Tibial nerve (tissue), 4 donors: ENCODE measurements around the gene MALRD1. TPM values are rescaled to one million over a fixed set of nuclear protein-coding genes. Genes with fewer than 3 reads are reported as not detected.
A peak's percentile ranks its signal among the peaks of the same experiment; 100 is the strongest.

Source experiments
- DNase-seq, 2 donors: peaks; one replicate each; pipeline ENCODE4 v3.0.0-alpha.2; 2019; ENCODE audit warnings: low spot score in 2 of 2
- H3K27ac ChIP-seq, 4 donors: fragments of 200-600 bp; sonication (generic) in 3 of 4; one replicate each; pipeline ENCODE4 v1.5.1; 2017 to 2019; ENCODE audit warnings: mild to moderate bottlenecking in 1 of 4
- H3K27me3 ChIP-seq, 2 donors: fragments of 200-600 bp; sonication (generic) in 1 of 2; one replicate each; pipeline versions ENCODE4 v1.5.1 to v1.6.0; 2017 to 2019
- H3K36me3 ChIP-seq, 3 donors: fragments of 200-600 bp; sonication (generic); one replicate each; pipeline ENCODE4 v1.5.1; 2018 to 2019
- H3K4me1 ChIP-seq, 4 donors: fragments of 200-600 bp; sonication (generic) in 3 of 4; one replicate each; pipeline ENCODE4 v1.5.1; 2017 to 2019
- H3K4me3 ChIP-seq, 4 donors: fragments of 200-600 bp; sonication (generic) in 3 of 4; one replicate each; pipeline ENCODE4 v1.5.1; 2017 to 2019; ENCODE audit warnings: mild to moderate bottlenecking in 1 of 4, moderate library complexity in 1 of 4
- H3K9me3 ChIP-seq, 4 donors: fragments of 200-600 bp; sonication (generic) in 3 of 4; one replicate each; pipeline ENCODE4 v1.5.1; 2017 to 2019
- EP300 ChIP-seq, 2 donors: sonication (generic); formaldehyde crosslinking; IDR thresholded peaks; one replicate each; pipeline ENCODE4 v1.6.1; 2017; ENCODE audit warnings: antibody characterized with exemption in 2 of 2, mild to moderate bottlenecking in 1 of 2
- POLR2A ChIP-seq, 2 donors: fragments of 450-650 bp; IDR thresholded peaks; one replicate each; pipeline ENCODE4 v1.6.1; 2017; ENCODE audit warnings: antibody characterized with exemption in 2 of 2, mild to moderate bottlenecking in 2 of 2, moderate library complexity in 2 of 2
- WGBS, 2 donors: methylation state at CpG; one replicate each; pipeline ENCODE4 v1.1.5; 2018; 5-methylcytosine and 5-hydroxymethylcytosine counted together
- total RNA-seq, 4 donors: library from RNA; depleted of rRNA; stranded (reverse); fragments of >200 nt; gene quantifications; one replicate each; pipeline ENCODE4 v1.1.0, GENCODE V29; 2016
- TF ChIP-seq, protein P1 (sequence below), 5 experiments: fragments of 200-600 bp in 3 of 5; fragments of 450-650 bp in 2 of 5; sonication (generic) in 3 of 5; IDR thresholded peaks; one replicate each; pipeline ENCODE4 v1.5.1; 2016 to 2019; ENCODE audit warnings: antibody characterized with exemption in 5 of 5, mild to moderate bottlenecking in 3 of 5, moderate library complexity in 2 of 5

MALRD1 gene
- total RNA-seq, 4 donors from 2014 or later: 1.3 to 5.4 (median 3.6) TPM; not detected in 1

DNA sequence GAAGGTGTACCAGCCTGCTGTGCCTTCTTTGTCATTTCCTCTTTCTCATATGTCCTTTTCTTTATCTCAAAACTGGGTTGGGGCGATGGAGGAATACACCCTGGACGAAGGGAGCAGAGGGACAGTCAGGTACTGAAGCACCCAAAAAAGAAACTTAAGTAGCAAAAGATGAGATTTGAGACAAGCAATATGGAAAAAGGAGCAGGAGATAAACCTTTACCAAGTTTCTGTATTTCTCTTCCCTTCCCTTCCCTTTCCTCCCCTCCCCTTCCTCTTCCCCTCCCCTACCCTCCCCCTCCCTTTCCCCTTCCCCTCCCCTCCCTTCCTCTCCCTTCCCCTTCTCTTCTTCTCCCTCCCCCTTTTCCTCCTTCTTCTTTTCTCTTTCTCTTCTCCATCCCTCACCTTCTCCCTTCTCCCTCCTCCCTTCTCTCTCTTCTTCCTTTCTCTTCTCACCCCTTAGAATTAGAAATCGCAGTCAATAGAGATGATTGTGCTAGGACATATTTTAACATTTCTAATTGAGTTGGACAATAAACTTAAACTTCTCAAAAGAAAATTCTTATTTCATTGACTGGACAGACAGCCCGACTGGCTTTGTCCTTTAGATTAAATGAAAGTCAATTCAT lies 652.9 kb downstream of the MALRD1 start:
- Histone ChIP-seq H3K4me3 (no peak overlapping the region), H3K9me3 (no peaks in the 10 kb centered on the region), H3K27me3 (no peaks in the 10 kb centered on the region), H3K27ac (no peak overlapping the region), H3K4me1 (peaks cover 0 to 4% (median 0%) of the 10 kb centered on the region in 4 donors), H3K36me3 (no peaks in the 10 kb centered on the region)
- DNase-seq: no peak
- 87 to 89% methylated on average over 4 of the region's 4 CpGs for WGBS, 2 donors
- TF ChIP-seq EP300 (IDR thresholded peaks at IDR 0.05) (no peak), POLR2A (IDR thresholded peaks at IDR 0.05) (no peak)
- TF ChIP-seq, protein P1, sequence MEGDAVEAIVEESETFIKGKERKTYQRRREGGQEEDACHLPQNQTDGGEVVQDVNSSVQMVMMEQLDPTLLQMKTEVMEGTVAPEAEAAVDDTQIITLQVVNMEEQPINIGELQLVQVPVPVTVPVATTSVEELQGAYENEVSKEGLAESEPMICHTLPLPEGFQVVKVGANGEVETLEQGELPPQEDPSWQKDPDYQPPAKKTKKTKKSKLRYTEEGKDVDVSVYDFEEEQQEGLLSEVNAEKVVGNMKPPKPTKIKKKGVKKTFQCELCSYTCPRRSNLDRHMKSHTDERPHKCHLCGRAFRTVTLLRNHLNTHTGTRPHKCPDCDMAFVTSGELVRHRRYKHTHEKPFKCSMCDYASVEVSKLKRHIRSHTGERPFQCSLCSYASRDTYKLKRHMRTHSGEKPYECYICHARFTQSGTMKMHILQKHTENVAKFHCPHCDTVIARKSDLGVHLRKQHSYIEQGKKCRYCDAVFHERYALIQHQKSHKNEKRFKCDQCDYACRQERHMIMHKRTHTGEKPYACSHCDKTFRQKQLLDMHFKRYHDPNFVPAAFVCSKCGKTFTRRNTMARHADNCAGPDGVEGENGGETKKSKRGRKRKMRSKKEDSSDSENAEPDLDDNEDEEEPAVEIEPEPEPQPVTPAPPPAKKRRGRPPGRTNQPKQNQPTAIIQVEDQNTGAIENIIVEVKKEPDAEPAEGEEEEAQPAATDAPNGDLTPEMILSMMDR (IDR thresholded peaks at IDR 0.05): no peak

DNA sequence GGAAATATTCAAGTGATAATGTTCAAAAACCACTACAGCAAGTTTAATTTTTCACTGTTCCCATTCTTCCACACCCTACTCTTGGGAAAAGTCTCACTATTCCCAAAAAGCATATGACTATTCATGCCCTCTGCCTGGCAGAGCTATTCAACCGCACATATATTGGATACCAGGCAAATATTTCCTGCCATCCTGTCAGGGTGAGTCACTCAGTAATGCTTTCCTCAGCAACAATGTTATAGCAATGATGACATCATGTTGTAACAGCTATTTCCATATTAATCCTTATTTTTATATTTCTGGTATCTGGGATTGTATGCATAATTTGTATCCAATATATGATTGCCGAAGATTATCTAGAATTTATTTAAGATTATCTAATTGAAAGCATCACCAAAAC lies 653.6 kb downstream of the MALRD1 start:
- no peak for DNase-seq
- TF ChIP-seq, protein P1 (IDR thresholded peaks at IDR 0.05): no peak
- no peak for TF ChIP-seq POLR2A (IDR thresholded peaks at IDR 0.05)
- TF ChIP-seq EP300 (IDR thresholded peaks at IDR 0.05): no peak
- Histone ChIP-seq H3K27ac (no peak overlapping the region), H3K9me3 (no peaks in the 10 kb centered on the region), H3K4me1 (peaks cover 0 to 4% (median 0%) of the 10 kb centered on the region in 4 donors), H3K27me3 (no peaks in the 10 kb centered on the region), H3K4me3 (no peak overlapping the region), H3K36me3 (no peaks in the 10 kb centered on the region)
- WGBS, 2 donors: 73 to 81% methylated on average over 2 of the region's 2 CpGs

DNA sequence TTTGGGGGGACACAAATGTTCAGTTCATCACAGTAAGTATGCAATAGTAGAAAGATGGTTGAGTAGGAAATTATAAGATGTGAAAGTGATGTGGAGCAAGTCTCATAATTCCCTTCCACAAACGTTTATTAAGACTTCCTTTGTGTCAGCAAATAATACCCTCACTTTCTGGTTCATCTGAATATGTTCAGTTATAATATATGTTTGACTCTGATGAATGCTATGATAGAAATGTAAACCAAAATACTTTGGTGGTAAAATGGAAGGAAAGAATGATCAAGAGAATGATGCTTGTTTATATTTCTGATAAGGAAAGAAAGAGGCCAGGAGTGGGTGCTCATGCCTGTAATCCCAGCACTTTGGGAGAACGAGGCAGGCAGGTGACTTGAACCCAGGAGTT lies 655.9 kb downstream of the MALRD1 start:
- TF ChIP-seq, protein P1 (IDR thresholded peaks at IDR 0.05): no peak
- no peak for TF ChIP-seq POLR2A (IDR thresholded peaks at IDR 0.05)
- no peak for TF ChIP-seq EP300 (IDR thresholded peaks at IDR 0.05)
- peaks cover 0 to 4% (median 0%) of the 10 kb centered on the region in 4 donors for H3K4me1 ChIP-seq
- no peaks in the 10 kb centered on the region for H3K9me3 ChIP-seq
- H3K27ac ChIP-seq: peak overlapping the region in 1 of 4 donors; percentile 18
- H3K27me3 ChIP-seq: no peaks in the 10 kb centered on the region
- no peak for DNase-seq
- 39 to 48% methylated on average over 2 of the region's 2 CpGs for WGBS, 2 donors
- H3K36me3 ChIP-seq: no peaks in the 10 kb centered on the region
- no peak overlapping the region for H3K4me3 ChIP-seq

DNA sequence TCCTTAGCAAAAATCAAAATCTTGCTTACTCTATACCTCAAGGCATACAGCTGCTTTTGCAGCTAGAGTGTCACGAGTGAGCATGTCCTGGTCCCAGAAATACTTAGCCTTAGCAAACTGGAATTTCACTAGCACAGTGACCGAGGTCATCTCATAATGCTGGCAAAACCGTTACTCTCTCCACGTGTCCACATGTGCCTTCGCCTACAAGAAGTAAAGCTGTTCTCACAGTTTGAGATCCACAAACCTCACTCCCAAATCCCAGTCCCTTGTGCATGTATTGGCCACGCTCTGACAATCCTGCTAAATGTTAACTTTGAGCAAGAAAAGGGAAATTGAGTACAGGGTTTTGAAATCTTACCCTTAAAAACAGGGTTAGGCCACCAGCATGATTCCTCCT lies 656.6 kb downstream of the MALRD1 start:
- Histone ChIP-seq H3K4me1 (peaks cover 0 to 4% (median 0%) of the 10 kb centered on the region in 4 donors), H3K4me3 (no peak overlapping the region), H3K36me3 (no peaks in the 10 kb centered on the region), H3K27me3 (no peaks in the 10 kb centered on the region), H3K9me3 (no peaks in the 10 kb centered on the region), H3K27ac (peak overlapping the region in 1 of 4 donors; percentile 18)
- TF ChIP-seq EP300 (IDR thresholded peaks at IDR 0.05) (no peak), POLR2A (IDR thresholded peaks at IDR 0.05) (no peak)
- TF ChIP-seq, protein P1 (IDR thresholded peaks at IDR 0.05): no peak
- WGBS, 2 donors: 67 to 68% methylated on average over 6 of the region's 6 CpGs
- no peak for DNase-seq

DNA sequence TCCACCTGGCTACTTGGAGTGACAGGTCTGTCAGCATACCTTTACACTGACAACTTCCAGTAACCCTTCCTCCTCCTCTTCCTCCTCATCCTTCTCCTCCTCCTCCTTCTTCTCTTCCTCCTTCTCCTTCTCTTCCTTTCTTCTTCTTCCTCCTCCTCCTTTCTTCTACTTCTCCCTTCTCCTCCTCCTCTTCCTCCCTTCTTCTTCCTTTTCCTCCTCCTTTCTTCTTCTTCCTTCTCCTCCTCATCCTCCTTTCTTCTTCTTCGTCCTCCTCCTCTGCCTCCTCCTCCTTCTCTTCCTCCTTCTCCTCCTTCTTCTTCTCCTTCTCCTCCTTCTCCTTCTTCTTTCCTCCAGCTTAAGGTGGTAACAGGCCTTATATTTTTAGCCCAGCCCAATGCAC lies 658.3 kb downstream of the MALRD1 start:
- no peaks in the 10 kb centered on the region for H3K27me3 ChIP-seq
- no peak overlapping the region for H3K27ac ChIP-seq
- no peak for DNase-seq
- whole genome bisulfite sequencing, 2 donors: 89 to 92% methylated on average over 1 of the region's 1 CpG
- no peaks in the 10 kb centered on the region for H3K36me3 ChIP-seq
- no peak overlapping the region for H3K4me3 ChIP-seq
- TF ChIP-seq, protein P1 (IDR thresholded peaks at IDR 0.05): no peak
- TF ChIP-seq POLR2A (IDR thresholded peaks at IDR 0.05) (no peak), EP300 (IDR thresholded peaks at IDR 0.05) (no peak)
- peaks cover 0 to 4% (median 0%) of the 10 kb centered on the region in 4 donors for H3K4me1 ChIP-seq
- peaks cover 0 to 8% (median 2%) of the 10 kb centered on the region in 4 donors for H3K9me3 ChIP-seq
